HK-2 (cell line): ENCODE data around the gene TTYH3.
"Not testable (repeated sequence)": the region's sequence is repeated elsewhere in the genome, so short reads cannot be mapped to it uniquely, and the experiment has no call there.

Source experiments
- DNase-seq: peaks from one replicate; pipeline ENCODE4 v3.0.0-alpha.2; 2018; ENCODE audit not compliant: unreplicated experiment

TTYH3 gene

GRCh38 chr7:2665359-2665791 lies 33.6 kb downstream of the TTYH3 start:
- DNase-seq = no peak

- no peak for DNase-seq
Measured at GRCh38 chr7:2666155-2666554, 34.4 kb downstream of the TTYH3 start.

- DNase-seq = no peak
Measured at GRCh38 chr7:2666588-2667250, 34.9 kb downstream of the TTYH3 start.

- no peak for DNase-seq
Measured at GRCh38 chr7:2667843-2668242, 36.1 kb downstream of the TTYH3 start.

GRCh38 chr7:2668401-2668800 lies 36.6 kb downstream of the TTYH3 start:
- DNase-seq = peak; percentile 38

- DNase-seq = no peak
Measured at GRCh38 chr7:2670171-2670570, 38.4 kb downstream of the TTYH3 start.

- DNase-seq = peak; percentile 68
Measured at GRCh38 chr7:2670720-2671391, 39.1 kb downstream of the TTYH3 start.

GRCh38 chr7:2673214-2673613 lies 41.4 kb downstream of the TTYH3 start:
- DNase-seq = not testable (repeated sequence)

GRCh38 chr7:2673934-2674333 lies 42.1 kb downstream of the TTYH3 start:
- no peak for DNase-seq

- DNase-seq = no peak
Measured at GRCh38 chr7:2675256-2675764, 43.5 kb downstream of the TTYH3 start.

- not testable (repeated sequence) for DNase-seq
Measured at GRCh38 chr7:2676576-2676975, 44.8 kb downstream of the TTYH3 start.

- DNase-seq = not testable (repeated sequence)
Measured at GRCh38 chr7:2678454-2678853, 46.7 kb downstream of the TTYH3 start.

- DNase-seq = not testable (repeated sequence)
Measured at GRCh38 chr7:2679135-2680127, 47.6 kb downstream of the TTYH3 start.

- no peak for DNase-seq
Measured at GRCh38 chr7:2680256-2680655, 48.5 kb downstream of the TTYH3 start.

- DNase-seq = peak; percentile 84
Measured at GRCh38 chr7:2680792-2681490, 49.2 kb downstream of the TTYH3 start.

- DNase-seq = no peak
Measured at GRCh38 chr7:2681929-2682799, 50.4 kb downstream of the TTYH3 start.

GRCh38 chr7:2684501-2684900 lies 52.7 kb downstream of the TTYH3 start:
- no peak for DNase-seq

- no peak for DNase-seq
Measured at GRCh38 chr7:2686101-2686500, 54.3 kb downstream of the TTYH3 start.

GRCh38 chr7:2687338-2687869 lies 55.6 kb downstream of the TTYH3 start:
- peak; percentile 87 for DNase-seq

- peak; percentile 73 for DNase-seq
Measured at GRCh38 chr7:2687881-2688318, 56.1 kb downstream of the TTYH3 start, which contains the start of gene AMZ1. AMZ1 (plus strand) TSS chr7:2688202; CDS start chr7:2700452, 12,250 bp downstream.
